GM06990 (cell line): ENCODE results near the gene ASIC3.

ENCODE experiments used
- DNase-seq: peaks from one replicate; pipeline ENCODE4 v3.0.0-alpha.2; 2011; ENCODE audit not compliant: insufficient read length; ENCODE audit errors: extremely low read depth
- H3K27me3 ChIP-seq: replicated peaks from 2 replicates; pipeline ENCODE4 v1.6.0; 2011; ENCODE audit warnings: low read length; ENCODE audit not compliant: control insufficient read depth, insufficient read depth
- H3K36me3 ChIP-seq: 2 replicates; pipeline ENCODE4 v1.5.1; 2011; ENCODE audit warnings: low read length; ENCODE audit not compliant: control insufficient read depth, insufficient read depth
- H3K4me3 ChIP-seq: replicated peaks from 2 replicates; pipeline ENCODE4 v1.5.1; 2011; ENCODE audit warnings: low read depth, mild to moderate bottlenecking, control low read depth, low read length
- TF ChIP-seq, protein P1 (sequence below): IDR thresholded peaks from 2 replicates; pipeline ENCODE4 v1.5.1; 2011; ENCODE audit warnings: low read length, control low read depth, mild to moderate bottlenecking, inconsistent platforms; ENCODE audit not compliant: insufficient read depth, poor library complexity, severe bottlenecking

The ASIC3 gene

DNA sequence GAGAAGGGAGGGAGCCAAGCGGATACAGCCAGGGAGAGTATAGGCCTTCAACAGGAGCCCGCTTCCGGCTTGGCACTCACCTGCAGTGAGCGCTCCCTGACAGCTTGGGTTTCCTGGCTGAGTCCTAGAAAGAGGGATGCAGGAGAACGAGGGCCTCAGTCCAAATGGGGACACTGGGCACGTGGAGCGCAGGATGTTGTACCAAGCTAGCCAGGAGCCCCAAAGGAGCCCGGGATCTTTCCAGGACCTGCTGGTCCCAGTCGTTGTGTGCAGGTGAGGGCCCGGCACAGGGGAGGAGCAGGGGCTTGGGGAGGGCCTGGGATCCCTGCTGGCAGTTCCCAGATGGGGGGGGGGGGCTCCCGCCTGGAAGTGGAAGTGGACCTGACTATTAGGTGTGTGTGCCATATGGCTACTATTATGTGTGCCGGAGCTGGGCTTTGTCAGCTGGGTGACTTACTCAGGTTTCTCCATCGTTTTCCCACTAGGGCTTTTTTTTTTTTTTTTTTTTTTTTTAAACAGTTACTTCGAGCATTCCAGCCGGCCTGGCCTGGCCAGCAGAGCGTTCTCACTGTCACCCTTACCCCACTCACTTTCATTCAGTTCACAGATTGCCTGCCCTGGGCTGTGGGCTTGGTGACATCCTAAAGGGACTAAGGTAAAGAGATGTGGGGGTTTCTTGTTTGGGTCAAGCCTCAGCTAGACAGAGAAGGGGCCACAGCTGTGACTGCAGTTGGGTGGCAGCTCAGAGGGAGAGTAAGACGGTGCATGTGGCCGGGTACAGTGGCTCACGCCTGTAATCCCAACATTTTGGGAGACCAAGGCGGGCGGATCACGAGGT is 41.8 kb downstream of the ASIC3 start:
- DNase-seq, result no peak
- Histone ChIP-seq H3K4me3 (no peak overlapping the region), H3K27me3 (no peaks in the 10 kb centered on the region), H3K36me3 (peaks cover 2% of the 10 kb centered on the region)
- TF ChIP-seq, protein P1, sequence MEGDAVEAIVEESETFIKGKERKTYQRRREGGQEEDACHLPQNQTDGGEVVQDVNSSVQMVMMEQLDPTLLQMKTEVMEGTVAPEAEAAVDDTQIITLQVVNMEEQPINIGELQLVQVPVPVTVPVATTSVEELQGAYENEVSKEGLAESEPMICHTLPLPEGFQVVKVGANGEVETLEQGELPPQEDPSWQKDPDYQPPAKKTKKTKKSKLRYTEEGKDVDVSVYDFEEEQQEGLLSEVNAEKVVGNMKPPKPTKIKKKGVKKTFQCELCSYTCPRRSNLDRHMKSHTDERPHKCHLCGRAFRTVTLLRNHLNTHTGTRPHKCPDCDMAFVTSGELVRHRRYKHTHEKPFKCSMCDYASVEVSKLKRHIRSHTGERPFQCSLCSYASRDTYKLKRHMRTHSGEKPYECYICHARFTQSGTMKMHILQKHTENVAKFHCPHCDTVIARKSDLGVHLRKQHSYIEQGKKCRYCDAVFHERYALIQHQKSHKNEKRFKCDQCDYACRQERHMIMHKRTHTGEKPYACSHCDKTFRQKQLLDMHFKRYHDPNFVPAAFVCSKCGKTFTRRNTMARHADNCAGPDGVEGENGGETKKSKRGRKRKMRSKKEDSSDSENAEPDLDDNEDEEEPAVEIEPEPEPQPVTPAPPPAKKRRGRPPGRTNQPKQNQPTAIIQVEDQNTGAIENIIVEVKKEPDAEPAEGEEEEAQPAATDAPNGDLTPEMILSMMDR, result no peak

DNA sequence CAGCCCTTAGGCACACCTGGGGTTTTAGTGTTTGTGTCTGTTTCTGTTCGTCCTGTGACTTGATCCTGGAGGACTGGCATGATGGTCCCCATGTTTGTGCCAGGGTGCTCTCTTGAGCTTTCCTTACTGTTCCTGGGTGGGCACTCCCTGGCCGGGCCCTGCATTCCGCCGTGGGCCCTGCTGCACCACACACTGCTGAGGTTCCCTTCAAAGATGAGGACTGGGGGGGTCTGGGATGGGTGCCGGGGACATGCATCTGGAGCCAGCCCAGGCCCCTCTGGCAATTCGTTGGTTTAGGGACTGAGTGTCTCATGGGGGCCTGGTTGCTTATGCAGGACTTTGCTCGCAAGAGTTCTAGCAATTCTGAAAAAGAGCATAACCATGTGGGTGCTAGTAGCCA is 42.7 kb downstream of the ASIC3 start:
- Histone ChIP-seq H3K4me3 (no peak overlapping the region), H3K36me3 (peaks cover 2% of the 10 kb centered on the region), H3K27me3 (no peaks in the 10 kb centered on the region)
- TF ChIP-seq, protein P1, result no peak
- DNase-seq, result no peak

DNA sequence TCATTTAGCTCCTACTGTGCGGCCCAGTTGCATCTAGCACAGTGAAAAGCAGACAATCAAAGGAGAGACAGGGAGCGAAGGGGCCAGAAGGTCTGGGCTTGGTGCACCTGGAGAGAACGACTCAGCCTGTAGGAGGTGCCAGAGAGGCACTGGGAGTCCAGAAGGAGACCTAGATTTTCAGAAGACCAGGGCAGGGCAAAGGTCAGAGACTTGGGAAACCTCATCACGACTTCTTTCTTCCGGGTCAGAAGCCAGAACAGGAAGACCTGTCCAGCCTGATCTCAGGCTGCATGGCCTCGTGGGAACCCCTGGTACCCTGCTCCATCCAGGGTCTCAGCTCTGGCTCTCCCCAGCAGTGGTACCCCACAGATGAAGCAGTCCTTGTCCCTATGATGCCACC is 43.1 kb downstream of the ASIC3 start:
- Histone ChIP-seq H3K4me3 (no peak overlapping the region), H3K36me3 (peaks cover 2% of the 10 kb centered on the region), H3K27me3 (no peaks in the 10 kb centered on the region)
- TF ChIP-seq, protein P1, result peak; percentile 86
- no peak for DNase-seq

DNA sequence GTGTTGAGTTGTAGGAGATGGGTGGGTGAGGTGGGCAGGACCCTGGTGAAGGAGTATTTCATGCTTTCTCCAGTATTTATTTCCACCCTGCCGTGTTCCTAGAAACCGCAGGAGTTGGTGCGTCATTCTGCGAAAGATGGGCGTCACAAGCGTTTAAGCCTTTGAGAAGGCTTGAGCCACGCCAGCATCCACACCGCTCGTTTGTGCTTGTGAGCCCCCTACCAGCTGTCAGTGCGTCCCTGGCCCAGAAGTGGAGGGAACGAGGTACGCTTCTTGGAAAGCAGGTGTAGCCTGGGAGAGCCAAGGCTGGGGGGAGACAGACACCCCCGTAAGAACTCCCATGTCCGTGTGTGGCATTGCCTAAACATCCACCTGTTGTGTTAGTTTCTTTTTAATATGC is 43.7 kb downstream of the ASIC3 start:
- Histone ChIP-seq H3K36me3 (peaks cover 2% of the 10 kb centered on the region), H3K4me3 (no peak overlapping the region), H3K27me3 (no peaks in the 10 kb centered on the region)
- TF ChIP-seq, protein P1, result no peak
- no peak for DNase-seq

DNA sequence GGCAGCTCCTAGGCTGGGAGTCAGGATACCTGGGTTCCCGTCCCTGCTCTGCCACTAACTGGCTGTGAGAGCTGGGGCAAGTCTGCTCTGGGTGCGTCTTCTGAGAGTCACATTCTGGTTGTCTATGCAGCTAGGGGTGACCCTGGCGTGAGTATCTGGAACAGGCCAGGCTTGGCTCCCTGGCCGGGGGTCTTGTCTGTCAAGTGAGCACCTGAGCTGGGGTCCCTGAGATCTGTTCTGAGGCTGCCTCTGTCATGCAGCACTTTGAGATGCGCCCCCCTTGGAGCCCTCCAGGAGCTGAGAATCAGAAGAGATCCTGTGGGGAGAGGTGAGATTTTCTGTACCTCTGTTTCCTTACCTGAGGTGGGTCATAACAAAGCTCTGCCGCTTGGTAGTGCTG is 45.4 kb downstream of the ASIC3 start:
- H3K36me3 ChIP-seq, result peaks cover 2% of the 10 kb centered on the region
- H3K27me3 ChIP-seq, result no peaks in the 10 kb centered on the region
- no peak overlapping the region for H3K4me3 ChIP-seq
- DNase-seq, result no peak
- TF ChIP-seq, protein P1, result no peak
